GM21367 (cell line): ENCODE data around the gene MCCD1.
"Not testable (repeated sequence)": the region's sequence is repeated elsewhere in the genome, so short reads cannot be mapped to it uniquely, and the experiment has no call there.

ENCODE experiments used
- ATAC-seq: cut with Tn5 transposase; IDR thresholded peaks from one replicate; pipeline ENCODE4 v1.9.1; 2021; ENCODE audit not compliant: unreplicated experiment

The MCCD1 gene

DNA sequence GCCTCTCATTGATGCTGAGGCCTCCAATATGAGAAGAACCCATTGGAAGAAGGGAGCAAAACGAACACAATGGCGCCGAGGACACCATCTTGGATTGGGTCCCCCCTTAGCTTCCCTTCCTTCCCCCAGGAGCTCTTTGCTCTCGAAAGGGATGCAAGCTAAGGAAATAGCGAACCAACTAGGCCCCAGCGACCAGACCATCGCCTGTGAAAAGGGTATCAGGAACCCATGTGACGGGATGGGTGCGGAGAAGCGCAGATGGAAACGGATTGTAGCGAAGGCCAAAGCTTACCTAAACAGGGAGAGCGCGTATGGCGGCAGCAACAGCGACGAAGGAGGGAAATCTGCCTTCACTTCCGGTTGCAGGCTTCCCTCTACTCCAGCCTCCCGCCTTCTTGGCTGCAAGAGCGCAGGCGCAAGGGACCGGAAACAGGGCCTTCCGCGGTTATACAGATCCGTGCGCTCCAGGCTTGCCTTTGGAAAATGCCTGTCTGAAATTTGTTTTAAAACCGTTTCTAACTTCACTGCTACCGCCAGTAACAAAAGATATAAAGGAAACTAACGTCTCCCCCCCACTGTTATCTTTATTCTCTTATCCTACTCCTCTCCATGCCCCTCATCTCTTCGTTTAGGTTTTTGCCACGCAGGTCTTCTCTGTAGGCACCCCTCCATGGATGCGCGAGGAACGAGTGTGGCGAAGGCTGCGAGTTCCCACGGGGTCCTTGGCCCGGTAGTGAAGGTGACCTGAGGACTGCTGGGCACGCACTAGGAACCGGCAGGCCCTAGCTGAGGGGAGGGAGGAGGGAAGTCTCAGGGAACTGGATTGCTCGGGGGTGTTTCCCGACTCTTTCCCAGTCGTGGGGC, 13.1 kb downstream of the MCCD1 start, which contains the start of gene DDX39B:
DDX39B (minus strand) TSS at position 346 of the 864 bp plus-strand sequence. CDS start 1,471 bp downstream, outside the sequence.
- ATAC-seq, result peak; percentile 55

DNA sequence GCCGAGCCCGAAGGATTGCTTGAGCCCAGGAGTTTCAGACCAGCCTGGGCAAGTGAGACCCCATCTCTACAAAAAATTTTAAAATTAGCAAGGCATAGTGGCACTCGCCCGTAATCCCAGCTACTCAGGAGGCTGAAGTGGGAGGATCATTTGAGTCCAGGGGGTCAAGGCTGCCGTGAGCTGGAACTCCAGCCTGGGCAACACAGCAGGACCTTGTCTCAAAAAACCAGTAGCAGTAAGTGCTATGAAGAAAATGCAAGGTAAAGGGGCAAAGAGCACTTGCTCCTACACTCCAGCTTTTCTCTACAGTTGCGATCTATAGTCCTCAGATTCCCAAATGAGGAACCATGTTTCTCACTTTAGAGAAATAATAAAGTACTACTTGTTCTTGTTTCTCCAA, 14.9 kb downstream of the MCCD1 start:
- ATAC-seq, result no peak

DNA sequence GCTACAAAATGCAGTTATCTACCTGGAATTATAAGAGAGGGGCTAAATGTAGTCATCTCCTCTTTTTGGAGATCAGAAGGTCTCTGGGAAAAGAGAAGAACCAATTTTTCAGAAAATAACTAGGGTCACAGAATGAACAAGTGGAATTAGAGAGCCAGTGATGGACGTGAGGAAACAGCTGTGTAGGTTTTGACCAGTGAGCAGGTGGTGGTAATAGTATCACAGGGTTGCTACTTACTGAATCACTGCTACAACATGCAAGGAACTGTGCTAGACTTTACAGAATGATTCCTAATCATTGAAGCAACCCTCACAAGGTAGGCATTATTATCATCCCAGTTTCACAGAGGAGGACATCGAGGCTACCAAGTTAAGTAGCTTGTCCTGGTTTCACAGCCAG, 15.9 kb downstream of the MCCD1 start:
- ATAC-seq, result no peak

DNA sequence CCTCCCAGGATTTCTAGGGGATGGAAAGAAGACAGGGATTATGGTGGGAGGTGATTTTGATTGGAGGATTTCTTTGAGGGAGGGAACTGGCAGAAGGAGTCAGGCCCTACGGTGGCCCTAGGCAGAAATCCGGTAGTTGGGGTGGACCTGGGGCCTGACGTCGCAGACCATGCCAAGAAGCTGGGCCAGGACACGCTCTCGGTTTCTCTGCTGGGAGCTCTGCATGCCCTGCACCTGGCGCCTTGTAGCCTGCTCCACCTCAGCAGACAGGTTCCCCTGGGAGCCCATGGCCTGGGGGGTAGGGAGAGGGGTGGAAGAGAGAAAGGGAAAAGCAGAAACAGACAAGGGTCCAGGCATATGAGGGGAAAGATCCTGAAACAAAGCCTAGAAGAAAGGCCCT, 16.5 kb downstream of the MCCD1 start:
- no peak for ATAC-seq

DNA sequence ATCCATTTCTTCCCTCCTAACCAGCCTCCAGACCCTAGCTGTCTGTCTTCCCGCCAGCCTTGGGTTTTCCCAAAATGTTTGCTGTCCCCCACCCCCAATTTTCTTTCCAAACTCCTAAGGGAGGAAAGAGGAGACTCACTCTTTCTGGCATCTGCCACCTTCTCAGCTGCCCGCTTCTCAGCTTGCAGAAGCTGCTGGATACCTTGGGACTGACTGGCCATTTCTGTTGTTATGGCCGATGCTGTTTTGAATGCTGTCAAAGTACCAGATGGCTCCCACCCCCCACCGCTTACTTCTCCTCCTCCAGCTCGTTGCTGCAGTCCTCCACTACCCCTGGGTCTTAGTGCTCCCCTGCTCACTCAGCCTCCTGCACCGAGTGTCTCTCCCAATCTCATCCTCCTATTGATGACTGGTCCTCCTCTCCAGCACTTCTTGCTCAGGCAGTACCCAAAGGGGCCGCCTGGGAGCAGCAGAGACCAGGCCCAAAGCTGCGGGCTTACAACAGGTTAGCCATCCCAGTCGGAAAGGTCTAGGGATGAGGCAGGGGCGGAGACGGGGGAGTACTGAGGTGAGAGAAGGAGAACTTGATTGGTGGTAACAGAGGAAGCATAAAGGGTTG, 17.7 kb downstream of the MCCD1 start, which contains the start of gene ATP6V1G2:
ATP6V1G2 (minus strand) TSS at position 270 of the 619 bp plus-strand sequence; CDS start at position 221, 49 bp downstream.
- peak; percentile 36 for ATAC-seq

DNA sequence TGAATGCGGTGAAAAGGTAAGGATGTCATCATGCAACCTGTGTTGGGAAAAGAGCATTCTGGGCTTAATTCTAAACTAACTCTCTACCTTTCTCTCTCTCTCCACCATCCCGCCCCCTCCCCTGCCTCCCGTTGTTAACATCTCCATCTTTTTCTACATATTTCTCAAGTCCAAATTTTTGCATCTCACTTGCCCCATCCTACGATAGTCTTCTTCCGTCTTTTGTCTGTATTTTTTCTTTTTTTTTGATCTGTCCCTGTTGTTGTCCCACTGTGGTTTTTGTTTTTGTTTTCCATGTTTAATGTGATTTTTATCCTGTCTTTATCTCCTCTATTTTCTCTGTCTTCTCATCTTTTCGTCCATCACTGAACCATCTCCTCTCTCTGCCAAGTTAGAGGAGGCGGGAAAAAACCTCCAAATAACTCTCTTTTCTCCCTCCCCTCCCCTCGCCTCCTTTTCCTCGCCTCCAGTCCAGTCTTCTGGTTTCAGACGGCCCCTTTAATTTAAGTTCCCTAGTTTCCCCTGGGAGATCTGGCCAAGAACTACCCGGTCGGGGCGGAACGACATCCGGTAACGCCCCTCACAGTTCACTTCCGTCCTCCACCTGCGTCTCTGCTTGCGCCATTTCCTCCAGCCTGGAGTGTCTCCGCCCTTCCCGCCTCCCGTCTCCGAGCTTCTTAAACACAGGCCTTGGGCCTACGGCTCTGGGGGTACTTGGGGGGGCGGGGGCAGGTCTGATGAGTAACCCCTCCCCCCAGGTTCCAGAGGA, 18.4 kb downstream of the MCCD1 start, which contains the start of gene NFKBIL1:
NFKBIL1 (plus strand) TSS at position 651 of the 769 bp plus-strand sequence; CDS start at position 738, 87 bp downstream.
- ATAC-seq, result peak; percentile 42

DNA sequence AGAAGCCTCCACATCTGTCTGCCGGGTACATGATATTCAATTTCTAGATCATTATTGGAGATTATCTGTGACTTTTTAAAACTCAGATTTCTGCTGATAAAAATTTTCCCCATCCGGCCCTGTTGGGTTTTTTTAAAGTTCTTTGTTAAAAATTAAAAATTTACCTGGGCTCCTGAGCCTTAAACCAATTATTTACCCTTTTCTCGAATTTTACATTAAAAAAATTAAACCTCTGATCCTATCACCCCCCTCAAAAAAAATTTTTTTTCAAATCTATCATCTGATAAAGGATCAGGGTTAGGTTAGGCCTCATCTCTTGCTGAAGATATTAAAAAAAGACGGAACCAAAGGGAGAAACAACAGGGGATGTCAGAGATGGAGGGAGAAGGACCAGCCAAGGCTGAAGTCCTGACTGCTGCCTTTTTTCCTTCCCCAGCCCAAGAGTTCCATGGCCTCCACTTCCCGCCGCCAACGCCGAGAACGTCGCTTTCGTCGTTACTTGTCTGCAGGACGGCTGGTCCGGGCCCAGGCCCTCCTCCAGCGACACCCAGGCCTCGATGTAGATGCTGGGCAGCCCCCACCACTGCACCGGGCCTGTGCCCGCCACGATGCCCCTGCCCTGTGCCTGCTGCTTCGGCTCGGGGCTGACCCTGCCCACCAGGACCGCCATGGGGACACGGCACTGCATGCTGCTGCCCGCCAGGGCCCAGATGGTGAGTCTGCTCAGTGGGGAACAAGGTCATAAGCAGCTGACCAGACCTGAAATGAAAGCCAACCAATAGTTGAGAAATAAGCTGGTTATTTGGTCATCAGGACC, 19.2 kb downstream of the MCCD1 start:
- ATAC-seq, result no peak

DNA sequence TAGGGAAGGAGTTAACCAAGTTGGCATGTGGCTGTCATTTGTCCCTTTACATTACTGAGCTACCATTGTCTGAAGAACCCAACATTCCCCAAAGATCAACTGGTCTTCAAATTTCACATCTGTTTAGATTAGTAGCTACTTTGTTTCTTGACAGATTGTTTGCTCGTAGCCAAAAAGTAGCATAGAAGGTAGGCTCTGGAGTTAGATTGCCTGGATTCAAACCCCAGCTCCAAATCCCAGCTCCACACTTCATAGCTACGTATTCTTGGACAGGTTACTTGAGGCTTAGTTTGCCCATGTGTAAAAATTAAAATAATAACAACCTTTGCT, 19.7 kb downstream of the MCCD1 start:
- ATAC-seq, result no peak

DNA sequence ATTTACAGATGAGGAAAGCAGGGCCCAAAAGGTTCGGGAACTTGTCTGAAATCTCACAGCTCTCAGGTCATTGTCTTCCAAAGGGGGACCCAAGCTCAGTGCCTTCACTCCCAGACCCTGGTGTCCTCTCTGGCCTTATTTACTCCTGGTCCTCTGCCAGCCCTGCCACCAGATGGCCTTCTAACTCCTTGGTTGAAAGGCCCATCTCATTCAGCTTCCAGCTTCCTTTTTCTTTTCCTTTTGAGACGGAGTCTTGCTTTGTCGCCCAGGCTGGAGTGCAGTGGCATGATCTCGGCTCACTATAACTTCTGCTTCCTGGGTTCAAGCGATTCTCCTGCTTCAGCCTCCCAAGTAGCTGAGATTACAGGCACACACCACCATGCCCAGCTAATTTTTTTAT, 22.6 kb downstream of the MCCD1 start:
- ATAC-seq, result not testable (repeated sequence)

DNA sequence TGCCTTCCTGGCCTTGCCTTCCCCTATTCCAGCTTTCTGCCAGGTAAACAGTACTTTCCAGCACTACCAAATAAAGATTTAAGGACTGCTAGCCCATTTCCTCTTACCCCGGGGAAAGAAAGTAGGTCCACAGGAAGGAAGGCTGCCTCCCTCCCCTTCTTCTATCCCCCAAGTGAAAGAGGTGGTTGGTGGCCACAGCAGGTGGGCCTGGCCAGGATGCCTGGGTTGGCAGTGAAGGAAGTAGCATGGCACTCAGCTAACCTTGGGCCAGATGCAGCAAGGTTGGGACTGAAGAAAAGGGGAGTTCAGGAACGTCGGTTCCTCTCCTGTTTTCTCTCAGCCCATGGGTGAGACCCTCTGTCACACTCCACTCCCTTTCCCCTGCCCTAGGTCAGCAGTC, 27.5 kb downstream of the MCCD1 start:
- ATAC-seq, result no peak

DNA sequence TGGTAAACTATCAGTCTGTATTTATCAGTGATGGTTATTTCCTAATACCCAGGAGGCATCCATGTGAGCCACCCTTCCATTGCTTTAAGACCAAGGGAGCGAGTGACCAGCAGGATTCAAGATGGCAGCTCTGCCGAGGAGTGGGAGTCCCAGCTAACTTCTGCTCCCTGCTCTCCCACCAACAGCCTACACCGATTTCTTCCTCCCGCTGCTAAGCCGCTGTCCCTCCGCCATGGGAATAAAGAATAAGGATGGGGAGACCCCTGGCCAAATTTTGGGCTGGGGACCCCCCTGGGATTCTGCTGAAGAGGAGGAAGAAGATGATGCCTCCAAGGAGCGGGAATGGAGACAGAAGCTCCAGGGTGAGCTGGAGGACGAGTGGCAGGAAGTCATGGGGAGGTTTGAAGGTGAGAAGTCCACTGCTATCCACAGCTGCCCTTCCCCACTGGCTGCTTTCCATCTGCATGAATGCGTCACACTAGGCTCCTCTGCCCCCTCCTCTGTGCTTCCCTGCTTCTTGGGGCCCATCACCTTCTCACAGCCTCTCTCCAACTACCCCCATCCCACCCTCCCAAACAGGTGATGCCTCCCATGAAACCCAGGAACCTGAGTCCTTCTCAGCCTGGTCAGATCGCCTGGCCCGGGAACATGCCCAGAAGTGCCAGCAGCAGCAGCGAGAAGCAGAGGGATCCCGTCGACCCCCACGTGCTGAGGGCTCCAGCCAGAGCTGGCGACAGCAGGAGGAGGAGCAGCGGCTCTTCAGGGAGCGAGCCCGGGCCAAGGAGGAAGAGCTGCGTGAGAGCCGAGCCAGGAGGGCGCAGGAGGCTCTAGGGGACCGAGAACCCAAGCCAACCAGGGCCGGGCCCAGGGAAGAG, 28.9 kb downstream of the MCCD1 start:
- no peak for ATAC-seq

DNA sequence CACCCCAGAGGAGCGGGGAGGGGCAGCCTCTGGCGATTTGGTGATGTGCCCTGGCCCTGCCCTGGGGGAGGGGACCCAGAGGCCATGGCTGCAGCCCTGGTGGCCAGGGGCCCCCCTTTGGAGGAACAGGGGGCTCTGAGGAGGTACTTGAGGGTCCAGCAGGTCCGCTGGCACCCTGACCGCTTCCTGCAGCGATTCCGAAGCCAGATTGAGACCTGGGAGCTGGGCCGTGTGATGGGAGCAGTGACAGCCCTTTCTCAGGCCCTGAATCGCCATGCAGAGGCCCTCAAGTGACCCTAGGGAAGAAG, 29.5 kb downstream of the MCCD1 start:
- no peak for ATAC-seq

DNA sequence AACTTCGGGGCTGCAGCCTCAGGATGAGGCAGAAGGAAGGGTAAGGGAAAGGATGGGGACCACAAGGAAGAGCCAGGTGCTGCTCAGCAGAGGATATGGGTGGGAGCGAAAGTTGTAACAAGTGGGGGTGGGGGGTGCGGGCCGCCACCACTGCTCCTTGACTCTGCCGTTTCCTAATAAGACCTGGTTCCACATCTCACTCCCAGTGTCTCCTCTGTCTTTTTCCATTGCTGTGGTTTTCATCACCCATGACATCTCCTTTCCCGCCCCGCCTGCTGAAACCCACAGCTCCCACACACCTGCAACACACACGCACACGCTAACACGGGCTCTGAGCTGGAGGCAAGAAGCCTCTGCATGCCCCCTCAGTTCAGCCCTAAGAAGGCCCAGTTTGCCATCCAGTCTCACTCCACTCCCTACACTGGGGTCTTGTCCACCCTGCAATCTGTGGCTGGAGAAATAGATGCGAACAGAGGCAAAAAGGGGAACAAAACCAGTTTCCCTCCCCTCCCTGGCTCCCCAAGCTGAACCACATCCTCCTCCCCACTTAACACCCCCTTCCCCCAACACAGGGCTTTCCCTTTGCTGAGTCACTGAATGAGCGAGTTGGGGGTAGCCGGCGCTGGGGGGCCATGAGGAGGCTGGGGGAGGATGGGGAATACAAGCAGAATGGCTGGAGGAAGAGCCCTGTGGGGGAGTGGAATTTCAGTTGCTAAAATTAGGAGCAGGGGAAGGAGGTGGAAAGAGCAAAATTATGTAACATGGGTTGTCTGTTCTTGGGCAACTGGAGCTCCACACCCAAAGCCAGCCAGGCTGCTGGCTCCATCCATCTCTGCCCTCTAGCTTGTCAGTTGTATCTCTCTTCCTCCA, 30.1 kb downstream of the MCCD1 start:
- ATAC-seq, result no peak

DNA sequence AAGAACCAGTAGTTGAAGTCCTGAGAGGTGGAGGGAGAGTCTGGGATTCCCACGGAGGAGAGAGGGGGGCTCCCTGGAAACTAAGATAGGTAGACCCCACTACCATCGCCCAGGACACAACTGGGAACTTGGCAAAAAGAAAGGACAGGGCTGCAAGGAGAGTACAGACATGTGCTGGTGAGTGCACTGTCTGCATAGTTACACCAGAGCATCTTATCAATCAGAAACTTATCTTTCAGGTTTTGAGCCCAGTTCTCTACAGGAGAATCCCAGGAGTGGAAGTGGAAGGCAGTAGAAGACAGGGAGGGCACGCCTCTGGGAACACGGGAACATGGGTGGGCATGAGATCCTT, 30.8 kb downstream of the MCCD1 start:
- ATAC-seq, result peak; percentile 1

DNA sequence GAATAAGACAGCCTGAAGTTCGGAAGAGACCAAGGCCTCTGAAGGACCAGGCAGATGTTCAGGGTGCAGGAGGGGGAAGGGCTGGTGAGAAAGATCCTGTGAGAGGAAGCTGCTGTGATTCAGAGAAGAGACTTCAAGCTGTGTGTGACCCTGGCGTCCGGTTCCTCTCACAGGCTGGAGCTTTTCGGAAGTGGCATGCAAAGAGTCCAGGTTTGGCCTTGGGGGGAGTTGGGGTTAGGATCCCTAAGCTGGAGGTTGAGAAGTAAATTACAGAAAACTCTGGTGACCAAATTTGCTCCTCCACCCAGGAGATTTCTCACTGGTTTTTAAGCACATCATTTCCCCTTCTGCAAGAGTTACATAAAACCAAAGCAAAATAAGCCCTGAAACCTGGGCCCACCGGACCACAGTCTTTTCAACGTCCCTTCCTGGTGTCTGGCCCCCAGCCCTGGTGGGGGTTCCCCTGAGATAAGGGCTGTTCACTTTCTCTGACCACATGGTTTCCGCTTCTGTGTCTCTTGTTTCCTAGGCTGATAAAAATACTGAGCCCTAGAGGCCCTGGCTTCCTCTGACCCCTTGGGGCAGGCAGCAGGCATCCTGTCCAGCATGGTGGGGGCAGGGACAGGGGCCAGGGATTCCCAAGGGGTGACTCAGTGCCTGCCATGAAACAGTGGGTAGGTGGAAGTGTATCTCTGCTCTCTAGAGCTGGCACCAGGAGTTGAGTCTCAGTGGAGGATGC, 31.4 kb downstream of the MCCD1 start:
- ATAC-seq, result peak; percentile 48

DNA sequence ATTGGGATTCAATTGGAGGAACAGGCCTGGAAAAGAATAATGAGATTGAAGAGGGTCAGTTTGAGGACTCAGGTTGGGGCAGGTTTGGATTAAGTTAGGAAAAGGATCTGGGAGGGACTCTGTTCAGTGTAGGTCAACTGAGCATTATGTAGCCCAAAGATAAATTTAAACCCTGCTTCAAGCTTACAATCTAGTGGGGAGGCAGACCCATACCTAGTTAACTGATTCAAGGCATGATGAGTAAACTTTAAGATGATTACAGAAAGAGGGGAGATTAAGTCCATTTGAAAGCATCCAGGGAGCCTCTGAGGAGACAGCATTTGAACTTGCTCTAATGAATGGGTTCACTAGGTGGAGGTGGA, 31.9 kb downstream of the MCCD1 start:
- ATAC-seq, result no peak

DNA sequence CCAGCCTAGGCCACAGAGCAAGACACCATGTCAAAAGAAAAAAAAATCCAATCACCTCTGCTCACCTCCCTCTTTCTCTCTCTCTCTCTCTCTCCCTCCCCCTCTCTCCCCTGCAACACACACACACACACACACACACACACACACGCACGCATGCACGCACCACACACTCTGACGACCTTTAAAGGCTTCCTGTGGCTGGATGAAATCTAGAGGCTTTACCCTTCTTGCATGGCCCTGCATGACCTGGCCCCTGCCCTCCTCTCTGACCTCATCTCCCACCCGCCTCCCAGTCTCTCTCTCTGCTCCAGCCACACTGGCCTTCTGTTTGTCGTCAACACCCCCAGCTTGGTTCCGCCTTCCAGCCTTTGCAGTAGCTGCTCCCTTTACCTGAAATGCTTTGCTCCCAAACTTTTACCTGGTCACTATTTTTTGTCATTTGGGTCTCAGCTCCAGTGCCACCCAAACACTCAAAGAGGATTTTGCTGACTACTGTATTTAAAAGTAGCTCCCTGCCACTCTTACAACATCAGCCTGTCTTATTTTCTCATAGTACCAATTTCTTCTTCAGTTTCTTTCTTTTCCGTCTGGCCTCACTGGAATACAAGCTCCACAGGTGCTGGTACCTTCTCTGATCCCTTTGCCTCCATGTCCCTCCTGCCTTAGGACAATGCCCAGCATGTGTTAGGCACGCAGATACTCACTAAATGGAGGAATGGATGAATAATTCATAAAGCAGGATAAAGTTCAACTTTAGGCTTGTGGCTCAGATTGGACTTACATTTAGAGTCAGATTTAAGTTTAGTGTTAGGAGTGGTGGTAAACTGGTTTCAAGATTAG, 39.0 kb downstream of the MCCD1 start:
- no peak for ATAC-seq
